GM12878 (cell line): ENCODE results near the gene IGLL5. TPM values are rescaled to one million over a fixed set of nuclear protein-coding genes. Genes with fewer than 3 reads are reported as not detected.

Source experiments
- CEBPZ ChIP-seq: fragments of 150-350 bp; IDR thresholded peaks from 2 replicates; pipeline ENCODE4 v1.6.1; 2016; ENCODE audit warnings: low read depth, low read length
- CREB1 ChIP-seq: IDR thresholded peaks from 2 replicates; pipeline ENCODE4 v1.6.1; 2012; ENCODE audit warnings: low read depth, mild to moderate bottlenecking, inconsistent platforms
- CUX1 ChIP-seq: IDR thresholded peaks from 2 replicates; pipeline ENCODE4 v1.6.1; 2012; ENCODE audit warnings: improper control_type of control experiment, low read depth, low read length; ENCODE audit not compliant: insufficient replicate concordance
- DPF2 ChIP-seq: fragments of 450-650 bp; IDR thresholded peaks from 2 replicates; pipeline ENCODE4 v1.6.1; 2017; ENCODE audit warnings: mild to moderate bottlenecking
- HDAC2 ChIP-seq: fragments of 200-600 bp; sonication (generic); IDR thresholded peaks from 2 replicates; pipeline ENCODE4 v1.6.1; 2017
- JUNB ChIP-seq: IDR thresholded peaks from 2 replicates; pipeline ENCODE4 v1.6.1; 2016; ENCODE audit warnings: antibody characterized with exemption, mild to moderate bottlenecking
- MLLT1 ChIP-seq: fragments of 450-650 bp; IDR thresholded peaks from 2 replicates; pipeline ENCODE4 v1.6.1; 2016; ENCODE audit warnings: mild to moderate bottlenecking
- MTA2 ChIP-seq: fragments of 450-650 bp; IDR thresholded peaks from 2 replicates; pipeline ENCODE4 v1.6.1; 2016; ENCODE audit warnings: low read depth, mild to moderate bottlenecking, moderate library complexity
- POLR2AphosphoS5 ChIP-seq: IDR thresholded peaks from 2 replicates; pipeline ENCODE4 v1.6.1; 2011; ENCODE audit warnings: mild to moderate bottlenecking, low read length, inconsistent platforms
- PRDM15 ChIP-seq: fragments of 450-650 bp; formaldehyde crosslinking; IDR thresholded peaks from 2 replicates; pipeline ENCODE4 v1.4.0; 2020; ENCODE audit warnings: mild to moderate bottlenecking, moderate library complexity
- SPI1 ChIP-seq: IDR thresholded peaks from 2 replicates; pipeline ENCODE4 v1.6.1; 2011; ENCODE audit warnings: low read depth, mild to moderate bottlenecking, low read length, moderate library complexity, borderline replicate concordance; ENCODE audit not compliant: insufficient read depth
- SRF ChIP-seq, 2 experiments: IDR thresholded peaks; 2 replicates each; pipeline ENCODE4 v1.6.1; 2011; ENCODE audit warnings: low read depth in 2 of 2, low read length in 2 of 2, mild to moderate bottlenecking in 1 of 2, moderate library complexity in 1 of 2
- ZNF217 ChIP-seq: fragments of 450-650 bp; IDR thresholded peaks from 2 replicates; pipeline ENCODE4 v1.6.1; 2017; ENCODE audit warnings: antibody characterized with exemption, mild to moderate bottlenecking
- ZNF384 ChIP-seq: IDR thresholded peaks from 2 replicates; pipeline ENCODE4 v1.6.1; 2012; ENCODE audit warnings: low read depth, mild to moderate bottlenecking, low read length, improper control_type of control experiment, borderline replicate concordance
- polyA plus RNA-seq, 11 experiments: library from polyadenylated mRNA; depleted of rRNA in 4 of 11; unstranded in 6 of 11; stranded (reverse) in 5 of 11; fragments of >200 nt; fragmentation: Nextera tagmentation in 4 of 11; fragmentation: Illumina TruSeq in 1 of 11; extraction: Ambion mirVana in 4 of 11; extraction: Trizol in 1 of 11; gene quantifications; 1 replicate in 1 of 11; 2 replicates in 10 of 11; pipeline versions ENCODE4 v1.2.1 to v1.2.3, GENCODE V29; 2011 to 2016; ENCODE audit warnings: inconsistent platforms in 2 of 11, missing spikeins in 2 of 11, low read depth in 1 of 11
- total RNA-seq, 4 experiments: library from RNA; depleted of rRNA in 3 of 4; stranded (reverse); fragments of >200 nt in 3 of 4; fragmentation: Illumina TruSeq in 1 of 4; extraction: Trizol in 1 of 4; gene quantifications; 2 replicates each; pipeline versions ENCODE4 v1.2.1 to v1.2.3, GENCODE V29; 2013 to 2021

IGLL5 gene
- total and polyA plus RNA-seq, 10 of the 15 experiments (the other 5 are each of a cell fraction or from before 2014, with no cell fraction given): not detected

GRCh38 chr22:22856364-22856763 is 31.3 kb upstream of the IGLL5 start (continued):
- TF ChIP-seq PRDM15 (CRISPR knock-in tag) (no peak), DPF2 (no peak), SPI1 (no peak), ZNF217 (no peak), JUNB (no peak), HDAC2 (no peak), MLLT1 (peak; percentile 71; the same call in 1 of the 2 replicates), CUX1 (no peak), CREB1 (no peak), ZNF384 (no peak), MTA2 (no peak), SRF (IDR thresholded peaks at IDR 0.05; ENCODE audit: low read depth in 2 of 2, low read length in 2 of 2) (no peak), POLR2AphosphoS5 (peak; percentile 96), CEBPZ (no peak)
